B cell (primary cell): ENCODE data around the gene TKT. TPM values are rescaled to one million over a fixed set of nuclear protein-coding genes. Genes with fewer than 3 reads are reported as not detected.

Experiments
- ATAC-seq: fragments of 200-7000 bp; cut with Tn5 transposase; one replicate; pipeline ENCODE4 v1.10.0; 2021; ENCODE audit warnings: low read depth, mild to moderate bottlenecking, moderate number of reproducible peaks, moderate library complexity
- CTCF ChIA-PET: fragments of 350-600 bp; sonication (Branson Sonifier 250); formaldehyde crosslinking; loops from one replicate; lab custom pipeline; 2021; ENCODE audit warnings: antibody characterized with exemption, inconsistent platforms; lab: Charles Lee
- POLR2A ChIA-PET: fragments of 350-600 bp; sonication (Branson Sonifier 250); formaldehyde crosslinking; loops from one replicate; lab custom pipeline; 2021; ENCODE audit warnings: antibody characterized with exemption; lab: Charles Lee
- DNase-seq: peaks from one replicate; pipeline ENCODE4 v3.0.0; 2013
- H2AFZ ChIP-seq: 2 replicates; pipeline ENCODE4 v1.6.1; 2012; ENCODE audit warnings: mild to moderate bottlenecking, low read depth, low read length; ENCODE audit not compliant: insufficient read depth, poor library complexity, severe bottlenecking
- H3K27ac ChIP-seq, 2 donors: 1 replicate in 1 of 2; 2 replicates in 1 of 2; pipeline ENCODE4 v1.5.1; 2012 to 2013; ENCODE audit warnings: low read length in 2 of 2, mild to moderate bottlenecking in 2 of 2, moderate library complexity in 1 of 2
- H3K27me3 ChIP-seq, 4 experiments: fragments of 200-600 bp in 1 of 4; sonication (generic) in 1 of 4; replicated peaks in 1 of 4; 1 replicate in 2 of 4; 2 replicates in 2 of 4; pipeline versions ENCODE4 v1.6.1 to v1.7.0; 2013 to 2016; ENCODE audit warnings: low read length in 3 of 4, mild to moderate bottlenecking in 2 of 4, mixed read lengths in 1 of 4, moderate library complexity in 1 of 4; ENCODE audit not compliant: insufficient read depth in 4 of 4, control insufficient read depth in 3 of 4; ENCODE audit errors: control extremely low read depth in 1 of 4
- H3K36me3 ChIP-seq, 2 experiments: replicated peaks in 1 of 2; 1 replicate in 1 of 2; 2 replicates in 1 of 2; pipeline versions ENCODE4 v1.6.1 to v1.7.1; 2013; ENCODE audit warnings: low read length in 1 of 2; ENCODE audit not compliant: insufficient read depth in 2 of 2, control insufficient read depth in 1 of 2; ENCODE audit errors: control extremely low read depth in 1 of 2, extremely low read depth in 1 of 2
- H3K4me1 ChIP-seq, 2 donors: fragments of 200-600 bp in 1 of 2; sonication (generic) in 1 of 2; 1 replicate in 1 of 2; 2 replicates in 1 of 2; pipeline versions ENCODE4 v1.5.1 to v1.6.1; 2013 to 2017; ENCODE audit warnings: low read length in 2 of 2; ENCODE audit not compliant: control insufficient read depth in 2 of 2, insufficient read depth in 2 of 2
- H3K4me2 ChIP-seq: replicated peaks from 2 replicates; pipeline ENCODE3; 2012; ENCODE audit warnings: mild to moderate bottlenecking, low read depth, low read length; ENCODE audit not compliant: poor library complexity, severe bottlenecking
- H3K4me3 ChIP-seq, 5 experiments: fragments of 200-600 bp in 1 of 5; sonication (generic) in 1 of 5; 1 replicate in 3 of 5; 2 replicates in 2 of 5; pipeline versions ENCODE4 v1.5.1 to v1.7.0; 2011 to 2016; ENCODE audit warnings: low read length in 4 of 5, mild to moderate bottlenecking in 4 of 5, low read depth in 2 of 5, control low read depth in 1 of 5, moderate library complexity in 1 of 5; ENCODE audit not compliant: insufficient read depth in 1 of 5; ENCODE audit errors: control extremely low read depth in 1 of 5, extremely low read depth in 1 of 5
- H3K79me2 ChIP-seq: fragments of 200-600 bp; sonication (generic); one replicate; pipeline ENCODE4 v1.6.0; 2016; ENCODE audit warnings: low read length; ENCODE audit not compliant: control insufficient read depth, insufficient read depth
- H3K9ac ChIP-seq: fragments of 200-600 bp; sonication (generic); 2 replicates; pipeline ENCODE4 v1.6.1; 2017; ENCODE audit warnings: mild to moderate bottlenecking, low read length, moderate library complexity
- H3K9me3 ChIP-seq, 3 donors: one replicate each; pipeline versions ENCODE4 v1.6.1 to v1.7.1; 2013; ENCODE audit warnings: low read length in 2 of 3; ENCODE audit not compliant: control insufficient read depth in 2 of 3, insufficient read depth in 1 of 3; ENCODE audit errors: control extremely low read depth in 1 of 3
- H4K20me1 ChIP-seq: 2 replicates; pipeline ENCODE4 v1.6.0; 2012; ENCODE audit warnings: mild to moderate bottlenecking, low read length; ENCODE audit not compliant: insufficient read depth, control insufficient read depth, poor library complexity, severe bottlenecking
- H3K27ac Mint-ChIP-seq: one replicate; pipeline ENCODE4 v1.8.0; 2021; ENCODE audit warnings: mixed read lengths
- H3K27me3 Mint-ChIP-seq: one replicate; pipeline ENCODE4 v1.8.0; 2021; ENCODE audit warnings: mixed read lengths
- H3K4me1 Mint-ChIP-seq: one replicate; pipeline ENCODE4 v1.8.0; 2021; ENCODE audit warnings: mixed read lengths
- H3K4me3 Mint-ChIP-seq: one replicate; pipeline ENCODE4 v1.8.0; 2021; ENCODE audit warnings: mixed read lengths
- H3K9me3 Mint-ChIP-seq: one replicate; pipeline ENCODE4 v1.8.0; 2022; ENCODE audit warnings: mixed read lengths; ENCODE audit not compliant: insufficient read depth
- CTCF ChIP-seq: fragments of 200-600 bp; IDR thresholded peaks from one replicate; pipeline ENCODE4 v1.8.0; 2022; ENCODE audit warnings: antibody characterized with exemption, mild to moderate bottlenecking
- EZH2 ChIP-seq: IDR thresholded peaks from 2 replicates; pipeline ENCODE4 v1.6.1; 2012; ENCODE audit warnings: borderline replicate concordance, low read depth, mild to moderate bottlenecking, moderate library complexity, low read length; ENCODE audit not compliant: insufficient read depth, poor library complexity, severe bottlenecking
- WGBS: methylation state at CpG from one replicate; pipeline ENCODE4 v1.1.5; 2013; ENCODE audit warnings: missing lambda C conversion rate; ENCODE audit not compliant: insufficient coverage; 5-methylcytosine and 5-hydroxymethylcytosine counted together
- intact Hi-C: fragments of 100-400 bp; cut with micrococcal nuclease; formaldehyde crosslinking; loops from one replicate; pipeline ENCODE4 v1.10.0; 2022
- polyA plus RNA-seq: library from polyadenylated mRNA; depleted of rRNA; stranded (reverse); fragments of >200 nt; gene quantifications from 2 replicates; pipeline ENCODE4 v1.2.3, GENCODE V29; 2012
- total RNA-seq, 2 donors: library from RNA; stranded (reverse); fragments of 120-200 nt in 1 of 2; gene quantifications; 1 replicate in 1 of 2; 2 replicates in 1 of 2; pipeline versions ENCODE4 v1.2.3 to v1.2.4, GENCODE V29; 2013 to 2022

Gene TKT
- total and polyA plus RNA-seq, 2 donors (not counting 1 experiment from before 2014, with no cell fraction given) = 69.5 to 81.0 TPM

- Histone ChIP-seq H3K9me3 (no peaks in the 10 kb centered on the region), H3K79me2 (no peaks in the 10 kb centered on the region), H3K4me2 (no peak overlapping the region), H3K27me3 (no peaks in the 10 kb centered on the region), H3K36me3 (no peaks in the 10 kb centered on the region), H3K4me3 (no peak overlapping the region), H3K9ac (no peak overlapping the region), H3K27ac (no peak overlapping the region), H3K4me1 (no peaks in the 10 kb centered on the region), H4K20me1 (no peaks in the 10 kb centered on the region), H2AFZ (no peak overlapping the region)
- peaks cover under 1% of the 10 kb centered on the region for H3K9me3 Mint-ChIP-seq
- no peaks in the 10 kb centered on the region for H3K27me3 Mint-ChIP-seq
- ATAC-seq = no peak
- DNase-seq = no peak
- H3K4me3 Mint-ChIP-seq = no peak overlapping the region
- TF ChIP-seq EZH2 = no peak
- no peak for TF ChIP-seq CTCF
- H3K4me1 Mint-ChIP-seq = no peaks in the 10 kb centered on the region
- H3K27ac Mint-ChIP-seq = no peak overlapping the region
- intact Hi-C loops = no loop called here
- POLR2A ChIA-PET = no interaction called here
- CTCF ChIA-PET = interaction anchor here (9.5 kb wide), 1 partner anchor 68 kb away, joined by 318 read pairs; no protein-coding TSS in a partner anchor
- 91% methylated on average over 12 of the region's 14 CpGs for WGBS
Measured at GRCh38 chr3:53202331-53203015, 53.3 kb downstream of the TKT start.
